Epithelial cell of proximal tubule (primary cell): ENCODE measurements around the gene LOXL1. TPM values are rescaled to one million over a fixed set of nuclear protein-coding genes. Genes with fewer than 3 reads are reported as not detected.

Experiments used
- DNase-seq: peaks from one replicate; pipeline ENCODE4 v3.0.0-alpha.2; 2011; ENCODE audit warnings: low read depth
- H3K4me3 ChIP-seq: 2 replicates; pipeline ENCODE4 v1.5.1; 2011; ENCODE audit warnings: low read depth, mild to moderate bottlenecking, low read length
- CTCF ChIP-seq: conservative IDR thresholded peaks from 2 replicates; pipeline ENCODE4 v1.5.1; 2012; ENCODE audit warnings: low read depth, mild to moderate bottlenecking, low read length
- total RNA-seq: library from RNA; depleted of rRNA; stranded (reverse); fragments of >200 nt; gene quantifications from 2 replicates; pipeline ENCODE4 v1.2.3, GENCODE V29; 2015

The LOXL1 gene
- total RNA-seq, 1 donor from 2014 or later: 120 TPM

- H3K4me3 ChIP-seq: no peak overlapping the region
Observed at GRCh38 chr15:73923488-73924164, 2.6 kb upstream of the LOXL1 start.

GRCh38 chr15:73924171-73924921, 1.9 kb upstream of the LOXL1 start:
- no peak for TF ChIP-seq CTCF
- no peak overlapping the region for H3K4me3 ChIP-seq
- no peak for DNase-seq

More at GRCh38 chr15:73923488-73924164, 2.6 kb upstream of the LOXL1 start:
- DNase-seq: no peak
- no peak for TF ChIP-seq CTCF

- no peak for TF ChIP-seq CTCF
- no peak for DNase-seq
- peak overlapping the region; percentile 62 for H3K4me3 ChIP-seq
Observed at GRCh38 chr15:73925848-73926218, 429 bp upstream of the LOXL1 start.

GRCh38 chr15:73927003-73927475, 777 bp downstream of the LOXL1 start:
- TF ChIP-seq CTCF: no peak
- peak overlapping the region; percentile 62 for H3K4me3 ChIP-seq
- no peak for DNase-seq

- peak overlapping the region; percentile 62 for H3K4me3 ChIP-seq
- no peak for DNase-seq
- peak; percentile 59 for TF ChIP-seq CTCF
Observed at GRCh38 chr15:73927476-73928240, 1.4 kb downstream of the LOXL1 start.

- DNase-seq: no peak
- TF ChIP-seq CTCF: no peak
- peak overlapping the region; percentile 62 for H3K4me3 ChIP-seq
Observed at GRCh38 chr15:73928241-73928579, 1.9 kb downstream of the LOXL1 start.
